Measurements from ENCODE around the gene RANBP9. TPM values are rescaled to one million over a fixed set of nuclear protein-coding genes. Genes with fewer than 3 reads are reported as not detected.

The RANBP9 gene
- total and polyA plus RNA-seq, 4 donors, result 5.8 to 25.2 (median 14.1) TPM

DNA sequence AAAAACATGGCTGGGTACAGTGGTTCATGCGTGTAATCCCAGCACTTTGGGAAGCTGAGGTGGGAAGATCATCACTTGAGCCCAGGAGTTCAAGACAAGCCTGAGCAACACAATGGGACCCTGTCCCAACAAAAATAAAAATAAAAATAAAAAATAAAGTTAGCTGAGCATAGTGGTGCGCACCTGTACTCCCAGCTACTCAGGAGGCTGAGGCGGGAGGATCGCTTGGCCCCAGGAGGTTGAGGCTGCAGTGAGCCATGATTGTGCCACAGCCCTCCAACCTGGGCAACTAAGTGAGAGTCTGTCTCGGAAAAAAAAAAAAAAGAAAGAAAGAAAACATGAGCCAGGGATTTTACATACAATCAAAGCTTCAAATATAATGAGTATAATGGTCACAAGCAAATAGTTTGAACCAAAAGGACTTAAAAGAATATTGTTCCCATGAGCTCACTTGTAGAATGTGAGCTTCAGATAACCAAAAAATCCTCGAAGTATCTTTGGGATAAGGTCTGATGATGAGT, 31.1 kb downstream of the RANBP9 start:
- H3K9me3 ChIP-seq (ENCODE audit: control insufficient read depth in 4 of 4, low read length in 3 of 4), result peaks cover 0 to 5% (median 0%) of the 10 kb centered on the region in 4 donors
- DNase-seq (ENCODE audit: low spot score), result no peak
- no peak overlapping the region for H3K9ac ChIP-seq (ENCODE audit: low read depth in 1 of 2, low read length in 2 of 2)
- peaks cover 0 to 15% (median 3%) of the 10 kb centered on the region in 4 donors for H3K4me1 ChIP-seq (ENCODE audit: control insufficient read depth in 4 of 4, insufficient read depth in 4 of 4, low read length in 3 of 4)
- no peak overlapping the region for H3K4me3 ChIP-seq (ENCODE audit: low read depth in 1 of 3, low read length in 3 of 3)
- no peaks in the 10 kb centered on the region for H3K36me3 ChIP-seq (ENCODE audit: control insufficient read depth in 4 of 4, insufficient read depth in 3 of 4, low read depth in 1 of 4, low read length in 3 of 4)
- TF ChIP-seq ZBTB33 (IDR thresholded peaks at IDR 0.05) (no peak), FOXA1 (IDR thresholded peaks at IDR 0.05) (no peak), TAF1 (conservative IDR thresholded peaks at IDR 0.05) (no peak), SP1 (IDR thresholded peaks at IDR 0.05) (no peak), HNF4G (IDR thresholded peaks at IDR 0.05) (no peak), JUND (IDR thresholded peaks at IDR 0.05) (no peak), NR2F2 (IDR thresholded peaks at IDR 0.05) (no peak), RAD21 (IDR thresholded peaks at IDR 0.05) (no peak), HNF4A (conservative IDR thresholded peaks at IDR 0.05) (no peak), YY1 (IDR thresholded peaks at IDR 0.05) (no peak), GABPA (IDR thresholded peaks at IDR 0.05 in 1 of 2, conservative IDR thresholded peaks at IDR 0.05 in 1 of 2) (no peak), EGR1 (IDR thresholded peaks at IDR 0.05; ENCODE audit: low read depth in 2 of 2) (no peak), RXRA (IDR thresholded peaks at IDR 0.05) (no peak), REST (IDR thresholded peaks at IDR 0.05) (no peak), FOXA2 (IDR thresholded peaks at IDR 0.05) (no peak), ATF3 (IDR thresholded peaks at IDR 0.05) (no peak)
- TF ChIP-seq, protein P1, sequence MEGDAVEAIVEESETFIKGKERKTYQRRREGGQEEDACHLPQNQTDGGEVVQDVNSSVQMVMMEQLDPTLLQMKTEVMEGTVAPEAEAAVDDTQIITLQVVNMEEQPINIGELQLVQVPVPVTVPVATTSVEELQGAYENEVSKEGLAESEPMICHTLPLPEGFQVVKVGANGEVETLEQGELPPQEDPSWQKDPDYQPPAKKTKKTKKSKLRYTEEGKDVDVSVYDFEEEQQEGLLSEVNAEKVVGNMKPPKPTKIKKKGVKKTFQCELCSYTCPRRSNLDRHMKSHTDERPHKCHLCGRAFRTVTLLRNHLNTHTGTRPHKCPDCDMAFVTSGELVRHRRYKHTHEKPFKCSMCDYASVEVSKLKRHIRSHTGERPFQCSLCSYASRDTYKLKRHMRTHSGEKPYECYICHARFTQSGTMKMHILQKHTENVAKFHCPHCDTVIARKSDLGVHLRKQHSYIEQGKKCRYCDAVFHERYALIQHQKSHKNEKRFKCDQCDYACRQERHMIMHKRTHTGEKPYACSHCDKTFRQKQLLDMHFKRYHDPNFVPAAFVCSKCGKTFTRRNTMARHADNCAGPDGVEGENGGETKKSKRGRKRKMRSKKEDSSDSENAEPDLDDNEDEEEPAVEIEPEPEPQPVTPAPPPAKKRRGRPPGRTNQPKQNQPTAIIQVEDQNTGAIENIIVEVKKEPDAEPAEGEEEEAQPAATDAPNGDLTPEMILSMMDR (IDR thresholded peaks at IDR 0.05; ENCODE audit: low read depth, low read length, missing input control), result no peak
- TF ChIP-seq, protein P2, sequence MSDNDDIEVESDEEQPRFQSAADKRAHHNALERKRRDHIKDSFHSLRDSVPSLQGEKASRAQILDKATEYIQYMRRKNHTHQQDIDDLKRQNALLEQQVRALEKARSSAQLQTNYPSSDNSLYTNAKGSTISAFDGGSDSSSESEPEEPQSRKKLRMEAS (IDR thresholded peaks at IDR 0.05), result no peak
- H3K27ac ChIP-seq (ENCODE audit: low read depth in 1 of 2, low read length in 2 of 2), result no peak overlapping the region
- WGBS, result 98% methylated on average over 6 of the region's 6 CpGs
- H3K27me3 ChIP-seq (ENCODE audit: control insufficient read depth in 4 of 4, insufficient read depth in 4 of 4, low read length in 3 of 4), result no peaks in the 10 kb centered on the region

All from liver (tissue), 9 donors.